HL-60 (cell line): Measurements from ENCODE around the gene AZIN2.

Source experiments
- CTCF ChIP-seq: IDR thresholded peaks from one replicate; pipeline ENCODE4 v1.5.1; 2011; ENCODE audit warnings: low read length, control low read depth, inconsistent platforms; ENCODE audit not compliant: insufficient read depth
- POLR2AphosphoS5 ChIP-seq: IDR thresholded peaks from 2 replicates; pipeline ENCODE4 v1.6.1; 2012; ENCODE audit warnings: low read depth
- REST ChIP-seq: IDR thresholded peaks from 2 replicates; pipeline ENCODE4 v1.6.1; 2012; ENCODE audit warnings: low read depth; ENCODE audit not compliant: insufficient replicate concordance

- TF ChIP-seq CTCF (no peak), POLR2AphosphoS5 (no peak), REST (no peak)
Observed at GRCh38 chr1:33085332-33085731, 4.4 kb downstream of the AZIN2 start.
